GM21390 (cell line): ENCODE results near the gene BICDL1.
"Not testable (repeated sequence)": the region's sequence is repeated elsewhere in the genome, so short reads cannot be mapped to it uniquely, and the experiment has no call there.

ENCODE experiments used
- ATAC-seq: cut with Tn5 transposase; IDR thresholded peaks from one replicate; pipeline ENCODE4 v1.9.1; 2021; ENCODE audit not compliant: unreplicated experiment

Gene BICDL1, protein sequence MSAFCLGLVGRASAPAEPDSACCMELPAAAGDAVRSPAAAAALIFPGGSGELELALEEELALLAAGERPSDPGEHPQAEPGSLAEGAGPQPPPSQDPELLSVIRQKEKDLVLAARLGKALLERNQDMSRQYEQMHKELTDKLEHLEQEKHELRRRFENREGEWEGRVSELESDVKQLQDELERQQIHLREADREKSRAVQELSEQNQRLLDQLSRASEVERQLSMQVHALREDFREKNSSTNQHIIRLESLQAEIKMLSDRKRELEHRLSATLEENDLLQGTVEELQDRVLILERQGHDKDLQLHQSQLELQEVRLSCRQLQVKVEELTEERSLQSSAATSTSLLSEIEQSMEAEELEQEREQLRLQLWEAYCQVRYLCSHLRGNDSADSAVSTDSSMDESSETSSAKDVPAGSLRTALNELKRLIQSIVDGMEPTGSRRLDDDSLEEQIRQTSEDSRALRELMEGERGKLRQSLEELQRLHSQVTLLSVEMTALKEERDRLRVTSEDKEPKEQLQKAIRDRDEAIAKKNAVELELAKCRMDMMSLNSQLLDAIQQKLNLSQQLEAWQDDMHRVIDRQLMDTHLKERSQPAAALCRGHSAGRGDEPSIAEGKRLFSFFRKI

GRCh38 chr12:119988472-119989360 is at the start of gene BICDL1:
TSS of gene BICDL1 (plus strand) at chr12:119989236. CDS start at chr12:119989869, 633 bp downstream.
- ATAC-seq, result peak; percentile 87

- ATAC-seq, result no peak
Observed at GRCh38 chr12:119940897-119941296, 48.1 kb upstream of the BICDL1 start.

- ATAC-seq, result no peak
Observed at GRCh38 chr12:119942386-119942785, 46.6 kb upstream of the BICDL1 start.

- no peak for ATAC-seq
Observed at GRCh38 chr12:119946213-119946612, 42.8 kb upstream of the BICDL1 start.

- no peak for ATAC-seq
Observed at GRCh38 chr12:119949145-119949544, 39.9 kb upstream of the BICDL1 start.

DNA sequence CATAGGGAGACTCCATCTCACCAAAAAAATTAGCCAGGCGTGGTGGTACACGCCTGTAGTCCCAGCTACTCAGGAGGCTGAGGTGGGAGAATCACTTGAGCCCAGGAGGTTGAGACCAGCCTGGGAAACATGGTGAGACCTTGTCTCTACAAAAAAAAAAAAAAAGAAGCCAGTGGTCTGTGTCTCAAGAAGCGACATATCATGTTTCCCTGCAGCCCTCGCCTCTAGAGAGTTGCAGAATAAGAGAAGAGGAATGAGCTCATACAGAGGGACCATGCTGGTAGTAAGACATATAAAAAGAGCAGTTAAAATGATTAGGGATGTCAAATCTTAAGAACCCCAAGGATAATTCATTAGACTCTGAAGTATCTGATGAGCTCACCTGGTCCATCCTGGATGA is 39.4 kb upstream of the BICDL1 start:
- ATAC-seq, result no peak

DNA sequence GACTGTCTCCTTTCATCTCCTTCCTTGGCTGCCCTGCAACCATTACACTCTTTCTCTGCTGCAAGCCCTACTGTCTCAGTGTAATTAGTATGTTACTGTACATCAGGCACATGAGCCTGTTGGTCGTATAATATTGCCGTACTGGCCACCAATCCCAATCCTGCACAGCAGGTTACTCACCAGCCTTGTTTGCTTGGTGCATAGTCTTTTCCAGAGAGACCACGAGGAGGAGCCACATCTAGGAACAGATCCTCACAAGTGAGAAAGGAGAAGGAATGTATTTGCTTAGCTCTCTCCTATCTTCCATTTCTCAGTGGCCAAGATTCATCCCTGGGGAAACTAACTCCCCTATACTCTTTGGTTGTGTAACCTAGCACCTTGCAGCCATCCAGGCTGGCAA is 33.0 kb upstream of the BICDL1 start:
- ATAC-seq, result no peak

GRCh38 chr12:119957135-119957534 is 31.9 kb upstream of the BICDL1 start:
- ATAC-seq, result no peak

- ATAC-seq, result no peak
Observed at GRCh38 chr12:119959435-119959834, 29.6 kb upstream of the BICDL1 start.

DNA sequence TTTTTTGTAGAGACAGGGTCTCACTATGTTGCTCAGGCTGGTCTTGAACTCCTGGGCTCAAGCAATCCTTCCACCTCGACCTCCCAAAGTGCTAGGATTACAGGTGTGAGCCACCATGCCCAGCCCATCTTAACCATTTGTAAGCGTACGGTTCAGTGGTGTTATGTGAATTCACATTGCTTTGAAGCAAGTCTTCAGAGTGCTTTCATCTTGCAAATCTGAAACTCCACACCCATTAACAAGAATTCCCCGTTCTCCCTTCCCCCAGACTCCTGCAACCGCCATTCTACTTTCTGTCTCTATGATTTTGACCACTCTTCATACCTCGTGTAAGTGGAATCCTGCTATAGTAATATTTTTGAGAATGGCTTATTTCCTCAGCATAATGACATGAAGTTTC is 24.9 kb upstream of the BICDL1 start:
- no peak for ATAC-seq

DNA sequence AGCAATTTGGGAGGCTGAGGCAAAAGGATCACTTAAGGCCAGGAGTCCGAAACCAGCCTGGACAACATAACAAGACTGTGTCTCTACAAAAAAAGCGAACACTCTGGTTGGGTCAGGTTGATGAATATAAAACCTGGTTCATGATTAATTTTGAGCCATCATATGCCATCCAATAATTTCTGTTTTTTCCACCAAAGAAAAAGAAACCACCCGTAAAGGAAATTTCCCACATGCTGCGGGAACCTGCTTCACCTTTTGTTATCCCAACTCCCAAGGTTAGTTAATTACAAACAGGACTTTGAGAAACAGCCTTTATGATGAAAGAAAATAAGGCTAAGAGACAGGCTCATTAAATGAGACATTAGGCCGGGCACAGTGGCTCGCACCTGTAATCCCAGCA is 24.1 kb upstream of the BICDL1 start:
- ATAC-seq, result no peak

DNA sequence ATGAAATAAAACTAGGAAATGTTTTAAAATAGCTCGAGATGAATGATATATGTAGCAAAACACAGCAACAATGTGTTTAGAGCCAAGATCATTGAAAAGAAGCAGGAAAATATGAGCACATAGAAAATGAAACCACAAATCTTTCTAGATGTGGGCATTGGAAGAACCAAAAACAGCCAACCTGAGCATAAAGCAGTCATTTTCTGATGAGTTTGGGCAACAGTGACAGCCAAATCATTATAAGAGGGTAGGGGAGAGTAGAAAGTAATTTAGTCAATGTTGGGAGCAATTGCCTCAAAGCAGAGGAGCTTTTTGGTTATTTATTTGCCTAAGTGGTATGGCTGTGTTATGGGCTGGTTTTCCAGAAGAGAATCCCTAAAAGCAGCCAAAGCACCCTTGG is 8.8 kb upstream of the BICDL1 start:
- no peak for ATAC-seq

GRCh38 chr12:119980702-119981101 is 8.3 kb upstream of the BICDL1 start:
- ATAC-seq, result not testable (repeated sequence)

GRCh38 chr12:119989361-119989730 is 310 bp downstream of the BICDL1 start:
- ATAC-seq, result peak; percentile 32

- peak; percentile 30 for ATAC-seq
Observed at GRCh38 chr12:119989731-119990381, 820 bp downstream of the BICDL1 start.

DNA sequence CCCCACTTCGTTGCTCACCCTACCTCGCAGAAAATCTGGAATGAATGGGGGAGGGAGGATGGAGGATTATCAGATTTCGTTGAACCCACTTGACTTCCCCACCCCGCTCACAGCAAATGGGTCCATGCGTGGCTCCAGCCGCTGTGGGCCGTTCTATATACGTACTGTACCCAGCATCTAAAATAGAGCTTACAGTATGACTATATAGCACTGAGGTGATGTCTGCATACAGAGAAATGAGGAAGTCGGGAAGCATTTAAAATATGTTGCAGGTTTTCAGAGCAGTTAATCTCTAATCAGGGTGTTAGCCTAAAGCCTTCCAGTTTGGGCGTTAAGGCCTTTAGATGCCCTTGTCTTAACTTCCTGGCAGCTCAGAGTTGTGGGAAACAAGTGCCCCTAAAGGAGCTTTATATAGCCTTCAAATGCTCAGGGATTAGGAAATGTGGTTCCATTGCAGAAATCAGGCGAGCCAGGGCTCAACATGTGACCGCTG is 1.4 kb downstream of the BICDL1 start:
- ATAC-seq, result no peak

- ATAC-seq, result no peak
Observed at GRCh38 chr12:119992129-119992705, 3.2 kb downstream of the BICDL1 start.

DNA sequence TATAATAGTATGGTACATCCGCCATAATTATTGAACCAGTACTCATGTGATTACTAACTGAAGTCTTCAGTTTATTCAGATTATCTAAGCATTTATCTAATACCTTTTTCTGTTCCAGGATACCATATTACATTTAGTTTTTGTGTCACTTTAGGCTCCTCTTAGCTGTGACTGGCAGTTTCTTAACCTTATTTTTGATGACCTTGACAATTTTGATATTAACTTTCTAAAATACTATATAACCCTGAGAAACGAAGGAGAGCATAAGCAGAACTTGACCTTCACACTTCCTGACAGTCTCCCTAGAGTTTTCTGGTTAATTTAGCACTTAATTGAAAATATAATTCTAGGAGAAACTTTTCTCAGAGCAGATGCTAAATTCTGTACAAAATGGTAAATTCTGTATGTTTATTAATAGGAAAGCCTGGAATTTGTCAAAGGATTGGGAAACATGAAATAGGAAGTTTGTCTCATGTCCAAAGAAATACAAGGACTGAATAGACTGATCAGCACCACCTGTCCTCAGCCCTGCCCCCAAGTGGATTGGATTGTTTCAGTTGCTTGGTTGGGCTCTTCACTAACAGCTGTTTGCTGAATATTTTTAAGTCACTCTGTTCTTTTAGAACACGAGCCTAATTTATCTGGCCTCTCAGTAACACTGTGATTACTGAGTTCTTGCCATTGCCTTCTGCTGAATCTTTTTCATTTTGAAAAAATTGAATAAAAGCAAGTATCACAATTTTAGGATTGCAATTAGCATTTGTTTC is 6.0 kb downstream of the BICDL1 start:
- ATAC-seq, result no peak

- ATAC-seq, result no peak
Observed at GRCh38 chr12:119996417-119996816, 7.4 kb downstream of the BICDL1 start.
